ENCODE measurements around the gene KLHL22.
"Not testable (repeated sequence)": the region's sequence is repeated elsewhere in the genome, so short reads cannot be mapped to it uniquely, and the experiment has no call there.

DNA sequence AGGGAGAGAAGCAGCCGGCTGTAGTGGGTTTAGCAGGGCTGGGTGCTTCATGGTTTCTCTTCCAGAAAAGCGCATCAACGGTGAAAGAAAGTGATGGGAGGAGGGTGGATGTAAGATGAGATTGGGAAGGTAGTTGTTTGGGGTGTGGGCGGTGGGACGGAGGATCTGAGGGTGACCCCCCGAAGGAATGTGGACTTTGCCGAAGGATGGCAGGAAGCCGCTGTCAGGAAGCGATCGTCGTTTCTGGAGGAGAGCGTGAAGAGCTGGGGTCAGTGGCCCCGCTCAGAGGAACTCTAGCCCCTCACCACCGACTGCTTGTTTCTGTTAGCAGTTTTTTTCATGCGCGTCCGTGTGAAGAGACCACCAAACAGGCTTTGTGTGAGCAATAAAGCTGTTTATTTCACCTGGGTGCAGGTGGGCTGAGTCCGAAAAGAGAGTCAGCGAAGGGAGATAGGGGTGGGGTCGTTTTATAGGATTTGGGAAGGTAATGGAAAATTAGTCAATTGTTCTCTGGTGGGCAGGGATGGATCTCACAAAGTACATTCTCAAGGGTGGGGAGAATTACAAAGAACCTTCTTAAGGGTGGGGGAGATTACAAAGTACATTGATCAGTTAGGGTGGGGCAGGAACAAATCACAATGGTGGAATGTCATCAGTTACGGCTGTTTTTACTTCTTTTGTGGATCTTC, 12.6 kb upstream of the KLHL22 start:
- TF ChIP-seq POLR2A (IDR thresholded peaks at IDR 0.05; ENCODE audit: low read depth); EP300 (IDR thresholded peaks at IDR 0.05): not testable (repeated sequence)
- TF ChIP-seq, protein P1, sequence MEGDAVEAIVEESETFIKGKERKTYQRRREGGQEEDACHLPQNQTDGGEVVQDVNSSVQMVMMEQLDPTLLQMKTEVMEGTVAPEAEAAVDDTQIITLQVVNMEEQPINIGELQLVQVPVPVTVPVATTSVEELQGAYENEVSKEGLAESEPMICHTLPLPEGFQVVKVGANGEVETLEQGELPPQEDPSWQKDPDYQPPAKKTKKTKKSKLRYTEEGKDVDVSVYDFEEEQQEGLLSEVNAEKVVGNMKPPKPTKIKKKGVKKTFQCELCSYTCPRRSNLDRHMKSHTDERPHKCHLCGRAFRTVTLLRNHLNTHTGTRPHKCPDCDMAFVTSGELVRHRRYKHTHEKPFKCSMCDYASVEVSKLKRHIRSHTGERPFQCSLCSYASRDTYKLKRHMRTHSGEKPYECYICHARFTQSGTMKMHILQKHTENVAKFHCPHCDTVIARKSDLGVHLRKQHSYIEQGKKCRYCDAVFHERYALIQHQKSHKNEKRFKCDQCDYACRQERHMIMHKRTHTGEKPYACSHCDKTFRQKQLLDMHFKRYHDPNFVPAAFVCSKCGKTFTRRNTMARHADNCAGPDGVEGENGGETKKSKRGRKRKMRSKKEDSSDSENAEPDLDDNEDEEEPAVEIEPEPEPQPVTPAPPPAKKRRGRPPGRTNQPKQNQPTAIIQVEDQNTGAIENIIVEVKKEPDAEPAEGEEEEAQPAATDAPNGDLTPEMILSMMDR (IDR thresholded peaks at IDR 0.05) = not testable (repeated sequence)

Measured in esophagus muscularis mucosa (tissue), 4 donors.